Natural killer cell (primary cell): ENCODE data around the gene INMT. TPM values are rescaled to one million over a fixed set of nuclear protein-coding genes. Genes with fewer than 3 reads are reported as not detected.

Source experiments
- ATAC-seq, 3 donors: fragments of 150-1000 bp in 2 of 3; fragments of 200-7000 bp in 1 of 3; cut with Tn5 transposase; 1 replicate in 1 of 3; 2 replicates in 2 of 3; pipeline ENCODE4 v1.10.0; 2021; ENCODE audit warnings: mild to moderate bottlenecking in 2 of 3, moderate library complexity in 2 of 3
- DNase-seq, 2 donors: peaks; one replicate each; pipeline versions ENCODE4 v3.0.0 to v3.0.0-alpha.2; 2013 to 2021; ENCODE audit warnings: mixed read lengths in 1 of 2
- H3K27ac ChIP-seq: one replicate; pipeline ENCODE4 v1.5.1; 2013; ENCODE audit warnings: mild to moderate bottlenecking, low read length
- H3K27me3 ChIP-seq: one replicate; pipeline ENCODE4 v1.6.1; 2013; ENCODE audit warnings: low read length; ENCODE audit not compliant: control insufficient read depth, insufficient read depth
- H3K36me3 ChIP-seq: one replicate; pipeline ENCODE4 v1.6.1; 2013; ENCODE audit warnings: low read length; ENCODE audit not compliant: control insufficient read depth, insufficient read depth
- H3K4me1 ChIP-seq: one replicate; pipeline ENCODE4 v1.6.1; 2013; ENCODE audit warnings: low read length; ENCODE audit not compliant: control insufficient read depth, insufficient read depth
- H3K4me3 ChIP-seq: one replicate; pipeline ENCODE4 v1.5.1; 2013; ENCODE audit warnings: low read length
- H3K9me3 ChIP-seq: one replicate; pipeline ENCODE4 v1.6.1; 2013; ENCODE audit warnings: low read length; ENCODE audit not compliant: control insufficient read depth, insufficient read depth
- H3K27ac Mint-ChIP-seq, 2 donors: one replicate each; pipeline ENCODE4 v1.8.0; 2022; ENCODE audit warnings: mild to moderate bottlenecking in 2 of 2, mixed read lengths in 2 of 2, moderate library complexity in 1 of 2
- H3K27me3 Mint-ChIP-seq, 2 donors: one replicate each; pipeline ENCODE4 v1.8.0; 2022; ENCODE audit warnings: low read depth in 2 of 2, mixed read lengths in 2 of 2
- H3K36me3 Mint-ChIP-seq: one replicate; pipeline ENCODE4 v1.8.0; 2022; ENCODE audit warnings: mixed read lengths
- H3K4me1 Mint-ChIP-seq, 2 donors: one replicate each; pipeline ENCODE4 v1.8.0; 2022; ENCODE audit warnings: mixed read lengths in 2 of 2
- H3K4me3 Mint-ChIP-seq: one replicate; pipeline ENCODE4 v1.8.0; 2022; ENCODE audit warnings: mild to moderate bottlenecking, moderate library complexity, mixed read lengths
- H3K9me3 Mint-ChIP-seq, 2 donors: one replicate each; pipeline ENCODE4 v1.8.0; 2022; ENCODE audit warnings: mixed read lengths in 2 of 2
- CTCF ChIP-seq: fragments of 200-600 bp; IDR thresholded peaks from one replicate; pipeline ENCODE4 v1.8.0; 2022; ENCODE audit warnings: antibody characterized with exemption
- WGBS: methylation state at CpG from one replicate; pipeline ENCODE4 v1.1.7; 2013; ENCODE audit warnings: missing lambda C conversion rate; ENCODE audit not compliant: insufficient coverage; 5-methylcytosine and 5-hydroxymethylcytosine counted together
- intact Hi-C: fragments of 100-400 bp; cut with micrococcal nuclease; formaldehyde crosslinking; loops from one replicate; pipeline ENCODE4 v1.14.2; 2022
- total RNA-seq, 4 donors: library from RNA; stranded (reverse); fragments of 120-200 nt in 1 of 4; gene quantifications; one replicate each; pipeline versions ENCODE4 v1.2.3 to v1.2.4, GENCODE V29; 2013 to 2022

Gene INMT
- total RNA-seq, 3 donors from 2014 or later (not counting 1 experiment from before 2014, with no cell fraction given), result 0.56 to 1.0 TPM; not detected in 1

- intact Hi-C loops, result no loop called here
- 95% methylated on average over 9 of the region's 9 CpGs for WGBS
- Mint-ChIP-seq H3K9me3 (no peaks in the 10 kb centered on the region), H3K36me3 (no peaks in the 10 kb centered on the region), H3K4me1 (no peaks in the 10 kb centered on the region), H3K27me3 (no peaks in the 10 kb centered on the region), H3K4me3 (no peak overlapping the region), H3K27ac (no peak overlapping the region)
- no peaks in the 10 kb centered on the region for H3K4me1 ChIP-seq
- TF ChIP-seq CTCF, result no peak
- no peak for DNase-seq
- H3K27me3 ChIP-seq, result no peaks in the 10 kb centered on the region
- H3K27ac ChIP-seq, result no peak overlapping the region
- H3K36me3 ChIP-seq, result no peaks in the 10 kb centered on the region
- no peaks in the 10 kb centered on the region for H3K9me3 ChIP-seq
- ATAC-seq, result no peak
- H3K4me3 ChIP-seq, result no peak overlapping the region
These were observed 33.9 kb downstream of the INMT start for GRCh38 chr7:30785786-30786185.

- H3K27me3 Mint-ChIP-seq, result no peaks in the 10 kb centered on the region
- 33% methylated on average over 1 of the region's 1 CpG for WGBS
- no peak overlapping the region for H3K4me3 ChIP-seq
- intact Hi-C loops, result no loop called here
- no peaks in the 10 kb centered on the region for H3K36me3 ChIP-seq
- no peak for TF ChIP-seq CTCF
- H3K9me3 ChIP-seq, result no peaks in the 10 kb centered on the region
- H3K9me3 Mint-ChIP-seq, result no peaks in the 10 kb centered on the region
- DNase-seq, result no peak
- ATAC-seq, result no peak
- no peak overlapping the region for H3K27ac ChIP-seq
- H3K36me3 Mint-ChIP-seq, result no peaks in the 10 kb centered on the region
- no peaks in the 10 kb centered on the region for H3K27me3 ChIP-seq
- no peak overlapping the region for H3K27ac Mint-ChIP-seq
- no peaks in the 10 kb centered on the region for H3K4me1 Mint-ChIP-seq
- no peaks in the 10 kb centered on the region for H3K4me1 ChIP-seq
- no peak overlapping the region for H3K4me3 Mint-ChIP-seq
These were observed 35.6 kb downstream of the INMT start for GRCh38 chr7:30787486-30787885.

GRCh38 chr7:30788640-30789333 is 36.9 kb downstream of the INMT start:
- no peak for DNase-seq
- Mint-ChIP-seq H3K4me3 (no peak overlapping the region), H3K27ac (no peak overlapping the region), H3K4me1 (no peaks in the 10 kb centered on the region), H3K9me3 (no peaks in the 10 kb centered on the region), H3K36me3 (no peaks in the 10 kb centered on the region), H3K27me3 (no peaks in the 10 kb centered on the region)
- Histone ChIP-seq H3K9me3 (no peaks in the 10 kb centered on the region), H3K27ac (no peak overlapping the region), H3K27me3 (no peaks in the 10 kb centered on the region), H3K36me3 (no peaks in the 10 kb centered on the region), H3K4me1 (no peaks in the 10 kb centered on the region), H3K4me3 (no peak overlapping the region)
- 89% methylated on average over 11 of the region's 11 CpGs for WGBS
- ATAC-seq, result no peak
- no peak for TF ChIP-seq CTCF
- intact Hi-C loops, result no loop called here

- no peak overlapping the region for H3K27ac ChIP-seq
- intact Hi-C loops, result no loop called here
- no peaks in the 10 kb centered on the region for H3K27me3 ChIP-seq
- no peaks in the 10 kb centered on the region for H3K36me3 ChIP-seq
- no peak for ATAC-seq
- H3K4me3 Mint-ChIP-seq, result no peak overlapping the region
- no peaks in the 10 kb centered on the region for H3K27me3 Mint-ChIP-seq
- no peaks in the 10 kb centered on the region for H3K9me3 ChIP-seq
- no peaks in the 10 kb centered on the region for H3K9me3 Mint-ChIP-seq
- no peaks in the 10 kb centered on the region for H3K4me1 Mint-ChIP-seq
- no peaks in the 10 kb centered on the region for H3K36me3 Mint-ChIP-seq
- no peak for DNase-seq
- TF ChIP-seq CTCF, result no peak
- no peak overlapping the region for H3K4me3 ChIP-seq
- 61% methylated on average over 2 of the region's 3 CpGs for WGBS
- no peak overlapping the region for H3K27ac Mint-ChIP-seq
- no peaks in the 10 kb centered on the region for H3K4me1 ChIP-seq
These were observed 37.4 kb downstream of the INMT start for GRCh38 chr7:30789334-30789711.
